HEK293T (cell line): ENCODE results near the gene MYORG.

Source experiments
- FOXK2 ChIP-seq: fragments of 450-650 bp; IDR thresholded peaks from 2 replicates; pipeline ENCODE4 v1.6.1; 2016; ENCODE audit warnings: mild to moderate bottlenecking
- SP1 ChIP-seq: fragments of 450-650 bp; IDR thresholded peaks from 2 replicates; pipeline ENCODE4 v1.6.1; 2017

DNA sequence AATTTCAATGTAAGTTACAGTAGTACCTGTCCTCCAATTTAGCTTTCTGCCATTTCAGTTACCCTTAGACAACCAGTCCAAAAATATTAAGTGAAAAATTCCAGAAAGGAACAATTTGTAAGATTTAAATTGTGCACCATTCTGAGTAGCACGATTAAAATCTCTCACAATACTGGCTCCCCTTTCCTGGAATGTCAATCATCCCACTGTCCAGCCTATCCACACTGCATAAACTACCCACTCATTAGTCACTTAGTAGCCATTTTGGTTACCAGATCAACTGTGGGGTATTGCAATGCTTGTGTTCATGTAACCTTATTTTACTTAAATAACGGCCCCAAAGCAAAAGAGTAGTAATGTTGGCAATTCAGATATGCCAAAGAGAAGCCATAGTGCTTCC lies 59.3 kb downstream of the MYORG start:
- TF ChIP-seq FOXK2 = no peak
- no peak for TF ChIP-seq SP1
